Esophagus muscularis mucosa (tissue), 4 donors: Measurements from ENCODE around the gene SH3GL3.

Experiments used
- EP300 ChIP-seq: sonication (generic); formaldehyde crosslinking; IDR thresholded peaks from one replicate; pipeline ENCODE4 v1.6.1; 2017; ENCODE audit warnings: antibody characterized with exemption
- POLR2A ChIP-seq: fragments of 450-650 bp; IDR thresholded peaks from one replicate; pipeline ENCODE4 v1.6.1; 2017; ENCODE audit warnings: antibody characterized with exemption, moderate library complexity, mild to moderate bottlenecking, low read depth
- POLR2AphosphoS5 ChIP-seq, 2 donors: sonication (generic); formaldehyde crosslinking; IDR thresholded peaks; one replicate each; pipeline ENCODE4 v1.6.1; 2017; ENCODE audit warnings: antibody characterized with exemption in 2 of 2
- TF ChIP-seq, protein P1 (sequence below), 3 experiments: fragments of 200-600 bp in 2 of 3; fragments of 450-650 bp in 1 of 3; sonication (generic) in 2 of 3; IDR thresholded peaks; one replicate each; pipeline ENCODE4 v1.5.1; 2017 to 2019; ENCODE audit warnings: antibody characterized with exemption in 3 of 3, mild to moderate bottlenecking in 2 of 3, moderate library complexity in 1 of 3

DNA sequence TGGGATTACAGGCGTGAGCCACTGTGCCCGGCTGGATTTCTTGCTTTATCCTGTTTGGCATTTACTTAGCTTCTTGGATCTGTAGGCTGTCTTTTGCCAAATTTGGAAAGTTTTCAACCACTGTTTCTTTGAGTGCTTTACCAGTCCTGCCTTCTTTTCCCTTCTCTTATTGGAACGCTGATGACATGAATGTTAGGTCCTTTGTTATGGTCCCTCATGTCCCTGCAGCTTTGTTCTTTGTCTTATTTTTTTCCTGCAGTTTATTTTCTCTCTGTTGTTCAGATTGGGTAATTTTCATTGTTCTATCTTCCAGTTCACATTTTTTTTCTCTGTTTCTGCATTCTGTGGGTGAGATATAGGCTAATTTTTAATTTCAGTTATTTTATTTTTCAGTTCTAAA, 25.0 kb downstream of the SH3GL3 start:
- TF ChIP-seq, protein P1, sequence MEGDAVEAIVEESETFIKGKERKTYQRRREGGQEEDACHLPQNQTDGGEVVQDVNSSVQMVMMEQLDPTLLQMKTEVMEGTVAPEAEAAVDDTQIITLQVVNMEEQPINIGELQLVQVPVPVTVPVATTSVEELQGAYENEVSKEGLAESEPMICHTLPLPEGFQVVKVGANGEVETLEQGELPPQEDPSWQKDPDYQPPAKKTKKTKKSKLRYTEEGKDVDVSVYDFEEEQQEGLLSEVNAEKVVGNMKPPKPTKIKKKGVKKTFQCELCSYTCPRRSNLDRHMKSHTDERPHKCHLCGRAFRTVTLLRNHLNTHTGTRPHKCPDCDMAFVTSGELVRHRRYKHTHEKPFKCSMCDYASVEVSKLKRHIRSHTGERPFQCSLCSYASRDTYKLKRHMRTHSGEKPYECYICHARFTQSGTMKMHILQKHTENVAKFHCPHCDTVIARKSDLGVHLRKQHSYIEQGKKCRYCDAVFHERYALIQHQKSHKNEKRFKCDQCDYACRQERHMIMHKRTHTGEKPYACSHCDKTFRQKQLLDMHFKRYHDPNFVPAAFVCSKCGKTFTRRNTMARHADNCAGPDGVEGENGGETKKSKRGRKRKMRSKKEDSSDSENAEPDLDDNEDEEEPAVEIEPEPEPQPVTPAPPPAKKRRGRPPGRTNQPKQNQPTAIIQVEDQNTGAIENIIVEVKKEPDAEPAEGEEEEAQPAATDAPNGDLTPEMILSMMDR (IDR thresholded peaks at IDR 0.05), result no peak
- TF ChIP-seq POLR2A (no peak), EP300 (no peak), POLR2AphosphoS5 (IDR thresholded peaks at IDR 0.05) (no peak)
